ENCODE measurements around the gene STK32C. TPM values are rescaled to one million over a fixed set of nuclear protein-coding genes. Genes with fewer than 3 reads are reported as not detected.

The STK32C gene
- total RNA-seq, 1 donor from 2014 or later: 69.2 TPM

DNA sequence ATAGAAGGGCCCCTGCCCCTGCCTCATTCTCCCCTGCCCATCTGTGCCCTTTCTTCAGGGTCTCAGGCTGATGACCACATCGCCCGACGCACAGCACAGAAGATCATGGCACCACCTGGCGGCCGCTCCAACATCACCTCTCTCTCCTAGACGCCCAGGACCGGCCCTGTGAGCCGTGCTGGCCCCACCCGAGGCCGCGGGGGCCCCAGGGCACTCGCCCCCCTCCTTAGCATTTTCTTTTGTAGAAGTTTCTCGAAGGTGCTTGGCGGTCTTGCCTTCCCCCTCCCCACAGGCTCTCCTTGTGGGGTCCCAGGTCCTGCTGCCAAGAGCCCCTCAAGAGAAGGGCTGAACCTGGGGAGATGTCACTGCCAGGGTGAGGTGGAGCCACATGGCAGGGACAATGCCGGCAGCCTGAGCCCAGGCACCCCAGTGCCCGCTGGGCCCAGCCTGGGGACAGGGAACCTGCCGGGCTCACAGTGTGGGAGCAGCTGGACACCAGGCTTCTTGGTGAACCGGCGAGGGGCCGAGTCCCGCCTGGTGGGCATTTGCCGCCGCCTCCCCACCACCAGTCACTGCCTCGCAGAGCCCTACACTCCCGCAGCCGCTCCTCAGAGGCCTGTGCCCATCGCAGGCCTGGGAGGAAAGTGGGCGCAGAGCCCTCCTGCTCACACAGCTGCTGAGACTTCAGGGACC is 102.8 kb downstream of the STK32C start:
- TF ChIP-seq, protein P1, sequence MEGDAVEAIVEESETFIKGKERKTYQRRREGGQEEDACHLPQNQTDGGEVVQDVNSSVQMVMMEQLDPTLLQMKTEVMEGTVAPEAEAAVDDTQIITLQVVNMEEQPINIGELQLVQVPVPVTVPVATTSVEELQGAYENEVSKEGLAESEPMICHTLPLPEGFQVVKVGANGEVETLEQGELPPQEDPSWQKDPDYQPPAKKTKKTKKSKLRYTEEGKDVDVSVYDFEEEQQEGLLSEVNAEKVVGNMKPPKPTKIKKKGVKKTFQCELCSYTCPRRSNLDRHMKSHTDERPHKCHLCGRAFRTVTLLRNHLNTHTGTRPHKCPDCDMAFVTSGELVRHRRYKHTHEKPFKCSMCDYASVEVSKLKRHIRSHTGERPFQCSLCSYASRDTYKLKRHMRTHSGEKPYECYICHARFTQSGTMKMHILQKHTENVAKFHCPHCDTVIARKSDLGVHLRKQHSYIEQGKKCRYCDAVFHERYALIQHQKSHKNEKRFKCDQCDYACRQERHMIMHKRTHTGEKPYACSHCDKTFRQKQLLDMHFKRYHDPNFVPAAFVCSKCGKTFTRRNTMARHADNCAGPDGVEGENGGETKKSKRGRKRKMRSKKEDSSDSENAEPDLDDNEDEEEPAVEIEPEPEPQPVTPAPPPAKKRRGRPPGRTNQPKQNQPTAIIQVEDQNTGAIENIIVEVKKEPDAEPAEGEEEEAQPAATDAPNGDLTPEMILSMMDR (IDR thresholded peaks at IDR 0.05; ENCODE audit: partially characterized antibody, unreplicated experiment): no peak
- Mint-ChIP-seq H3K27me3 (ENCODE audit: unreplicated experiment) (peaks cover 33% of the 10 kb centered on the region), H3K9me3 (ENCODE audit: unreplicated experiment) (peaks cover 28% of the 10 kb centered on the region), H3K4me3 (ENCODE audit: unreplicated experiment) (no peak overlapping the region), H3K27ac (ENCODE audit: unreplicated experiment) (no peak overlapping the region), H3K4me1 (ENCODE audit: low read depth, unreplicated experiment) (peaks cover 10% of the 10 kb centered on the region), H3K36me3 (ENCODE audit: unreplicated experiment) (peaks cover 4% of the 10 kb centered on the region)
- DNase-seq: peak; percentile 26

DNA sequence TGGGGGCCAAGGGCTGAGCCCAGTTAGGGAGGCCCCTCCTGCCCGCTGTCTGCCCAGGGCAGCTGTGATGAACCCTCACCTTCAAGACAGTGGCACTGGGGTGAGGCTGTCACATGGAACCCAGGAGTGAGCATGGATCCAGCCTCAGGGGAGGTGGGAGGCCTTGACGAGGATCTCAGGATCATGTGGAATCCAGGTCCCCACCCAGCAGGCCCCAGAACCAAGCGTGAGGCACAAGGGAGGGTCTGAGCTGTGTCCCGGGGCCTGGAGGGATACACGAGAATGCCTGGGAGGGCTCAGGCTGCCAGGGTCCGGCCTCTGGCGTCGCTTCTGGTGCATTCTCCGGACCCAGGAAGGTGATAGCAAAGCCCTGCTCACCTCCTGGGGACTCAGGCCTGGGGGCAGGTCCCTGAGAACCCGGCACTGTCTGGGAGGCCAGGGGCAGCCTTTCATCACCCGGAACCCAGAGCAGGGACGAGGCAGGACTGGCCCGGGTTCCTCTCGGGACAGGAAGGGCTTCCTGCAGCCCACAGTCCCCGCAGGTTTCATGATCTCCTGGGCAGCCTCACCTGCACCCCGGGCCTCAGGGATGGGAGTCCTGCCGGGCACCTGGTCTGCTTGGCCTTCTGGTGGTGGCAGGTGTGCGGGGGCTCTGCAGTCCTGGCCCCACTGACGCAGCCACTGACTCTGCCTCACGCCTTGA is 103.5 kb downstream of the STK32C start:
- peaks cover 8% of the 10 kb centered on the region for H3K4me1 Mint-ChIP-seq (ENCODE audit: low read depth, unreplicated experiment)
- H3K9me3 Mint-ChIP-seq (ENCODE audit: unreplicated experiment): peaks cover 23% of the 10 kb centered on the region
- peak; percentile 19 for DNase-seq

DNA sequence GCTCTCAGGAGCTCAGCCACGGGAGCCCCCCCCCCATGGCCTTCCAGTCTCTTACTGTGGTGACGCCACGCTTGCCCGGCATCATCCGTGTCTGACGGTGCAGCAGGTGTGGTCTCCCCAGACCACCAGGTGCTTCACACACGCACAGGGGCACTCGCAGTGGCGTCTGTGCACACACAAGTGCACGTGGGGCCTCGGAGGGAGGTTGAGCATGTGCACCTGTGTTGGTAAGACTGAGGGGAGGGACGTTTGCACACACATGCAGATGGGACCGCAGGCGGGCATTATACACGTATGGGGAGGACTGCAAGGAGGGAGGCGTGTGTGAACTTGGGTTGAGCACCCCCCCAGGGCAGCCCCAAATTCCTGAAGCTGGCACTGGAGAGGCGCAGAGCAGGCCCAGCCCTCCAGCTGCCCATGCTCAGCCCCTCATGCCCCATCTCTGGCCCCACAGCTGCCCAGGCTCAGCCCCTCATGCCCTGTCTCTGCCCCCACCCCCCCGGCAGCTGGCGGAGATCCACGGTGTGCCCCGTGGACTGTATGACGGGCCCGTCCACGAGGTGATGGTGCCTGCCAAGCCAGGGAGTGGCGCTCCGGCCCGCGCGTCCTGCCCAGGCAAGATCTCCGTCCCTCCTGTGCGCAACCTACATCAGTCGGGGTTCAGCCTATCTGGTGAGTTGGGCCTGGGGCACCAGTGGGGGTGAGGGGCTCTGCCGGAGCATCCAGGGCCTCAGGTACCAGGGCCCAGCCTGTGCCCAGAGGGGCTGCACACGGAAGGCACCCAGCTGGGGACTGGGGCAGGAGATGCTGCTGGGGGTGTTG is 104.3 kb downstream of the STK32C start:
- TF ChIP-seq, protein P1 (IDR thresholded peaks at IDR 0.05; ENCODE audit: partially characterized antibody, unreplicated experiment): no peak
- peak; percentile 18 for DNase-seq
- no peaks in the 10 kb centered on the region for H3K36me3 Mint-ChIP-seq (ENCODE audit: unreplicated experiment)
- peaks cover 3% of the 10 kb centered on the region for H3K4me1 Mint-ChIP-seq (ENCODE audit: low read depth, unreplicated experiment)
- peaks cover 24% of the 10 kb centered on the region for H3K27me3 Mint-ChIP-seq (ENCODE audit: unreplicated experiment)
- H3K27ac Mint-ChIP-seq (ENCODE audit: unreplicated experiment): peak overlapping the region; percentile 28
- no peak overlapping the region for H3K4me3 Mint-ChIP-seq (ENCODE audit: unreplicated experiment)
- H3K9me3 Mint-ChIP-seq (ENCODE audit: unreplicated experiment): peaks cover 17% of the 10 kb centered on the region

More for the DNA sequence above, 103.5 kb downstream of the STK32C start:
- Mint-ChIP-seq H3K36me3 (ENCODE audit: unreplicated experiment) (no peaks in the 10 kb centered on the region), H3K4me3 (ENCODE audit: unreplicated experiment) (no peak overlapping the region), H3K27me3 (ENCODE audit: unreplicated experiment) (peaks cover 29% of the 10 kb centered on the region), H3K27ac (ENCODE audit: unreplicated experiment) (peak overlapping the region; percentile 22)
- TF ChIP-seq, protein P1 (IDR thresholded peaks at IDR 0.05; ENCODE audit: partially characterized antibody, unreplicated experiment): no peak

DNA sequence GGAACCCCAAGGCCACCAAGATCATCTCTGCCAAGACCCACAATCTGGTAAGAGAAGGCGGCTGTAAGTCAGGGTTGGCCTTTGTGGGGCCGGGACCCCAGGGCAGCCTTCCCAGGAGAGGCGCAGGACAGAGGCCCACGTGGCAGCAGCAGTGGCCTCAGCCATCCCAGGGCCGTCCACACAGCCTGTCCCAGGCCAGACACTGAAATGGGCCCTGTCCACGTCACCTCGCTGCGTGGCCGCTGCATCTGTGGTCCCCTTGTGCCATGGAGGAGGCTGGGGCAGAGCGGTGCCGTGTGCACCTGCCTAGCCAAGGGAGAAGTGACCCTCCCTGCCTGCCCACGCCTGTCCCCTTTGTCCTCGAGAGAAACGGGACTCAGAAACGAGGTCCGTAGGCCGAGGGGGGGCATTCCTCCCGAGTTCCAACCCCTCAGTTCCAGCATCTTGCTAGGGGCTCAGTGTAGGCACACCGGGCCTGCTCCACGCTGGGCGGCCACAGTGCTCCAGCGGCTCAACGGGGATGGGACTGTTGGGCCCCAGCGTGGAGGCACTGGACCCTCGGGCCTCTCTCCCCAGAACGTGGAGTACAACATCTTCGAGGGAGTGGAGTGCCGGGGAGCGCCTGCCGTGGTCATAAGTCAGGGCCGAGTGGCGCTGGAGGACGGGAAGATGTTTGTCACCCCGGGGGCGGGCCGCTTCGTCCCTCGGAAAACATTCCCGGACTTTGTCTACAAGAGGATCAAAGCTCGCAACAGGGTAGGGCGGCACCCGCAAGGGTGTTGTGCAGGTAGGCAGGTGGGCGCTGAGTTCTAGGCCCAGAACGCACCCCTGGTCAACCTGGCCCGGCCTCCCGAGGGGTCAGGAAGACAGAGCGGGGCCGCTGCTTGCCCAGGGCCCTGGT is 105.4 kb downstream of the STK32C start:
- TF ChIP-seq, protein P1 (IDR thresholded peaks at IDR 0.05; ENCODE audit: partially characterized antibody, unreplicated experiment): no peak
- Mint-ChIP-seq H3K4me3 (ENCODE audit: unreplicated experiment) (no peak overlapping the region), H3K27me3 (ENCODE audit: unreplicated experiment) (peaks cover 23% of the 10 kb centered on the region), H3K36me3 (ENCODE audit: unreplicated experiment) (no peaks in the 10 kb centered on the region), H3K27ac (ENCODE audit: unreplicated experiment) (no peak overlapping the region), H3K4me1 (ENCODE audit: low read depth, unreplicated experiment) (peaks cover 3% of the 10 kb centered on the region), H3K9me3 (ENCODE audit: unreplicated experiment) (peaks cover 12% of the 10 kb centered on the region)
- peak; percentile 12 for DNase-seq

All from glutamatergic neuron (in vitro differentiated cells).